HG03575 (cell line): ENCODE results near the gene GAK.

Experiments used
- ATAC-seq: cut with Tn5 transposase; IDR thresholded peaks from one replicate; pipeline ENCODE4 v1.9.1; 2021; ENCODE audit not compliant: unreplicated experiment, insufficient number of reproducible peaks, low FRiP score; ENCODE audit errors: extremely low read depth

Gene GAK

GRCh38 chr4:912548-913279 lies 19.4 kb downstream of the GAK start:
- no peak for ATAC-seq

GRCh38 chr4:911871-912490 lies 20.1 kb downstream of the GAK start:
- no peak for ATAC-seq

- ATAC-seq = no peak
Measured at GRCh38 chr4:911221-911751, 20.8 kb downstream of the GAK start.

GRCh38 chr4:910366-911091 lies 21.6 kb downstream of the GAK start:
- ATAC-seq = no peak

GRCh38 chr4:909821-910220 lies 22.3 kb downstream of the GAK start:
- no peak for ATAC-seq

GRCh38 chr4:909131-909571 lies 23.0 kb downstream of the GAK start:
- ATAC-seq = no peak

GRCh38 chr4:907691-908425 lies 24.3 kb downstream of the GAK start:
- no peak for ATAC-seq

- no peak for ATAC-seq
Measured at GRCh38 chr4:907103-907400, 25.1 kb downstream of the GAK start.

GRCh38 chr4:906339-907102 lies 25.6 kb downstream of the GAK start:
- ATAC-seq = no peak

- ATAC-seq = no peak
Measured at GRCh38 chr4:905485-906338, 26.4 kb downstream of the GAK start.

- no peak for ATAC-seq
Measured at GRCh38 chr4:903066-904046, 28.8 kb downstream of the GAK start.

GRCh38 chr4:901192-901910 lies 30.8 kb downstream of the GAK start:
- ATAC-seq = no peak

GRCh38 chr4:900721-901120 lies 31.4 kb downstream of the GAK start:
- no peak for ATAC-seq

GRCh38 chr4:900073-900472 lies 32.0 kb downstream of the GAK start:
- no peak for ATAC-seq

- ATAC-seq = no peak
Measured at GRCh38 chr4:899556-899906, 32.6 kb downstream of the GAK start.

GRCh38 chr4:898869-899555 lies 33.1 kb downstream of the GAK start:
- ATAC-seq = no peak
